OCI-LY1 (cell line): Measurements from ENCODE around the gene CATSPERZ.

Source experiments
- H2AFZ ChIP-seq: fragments of 200-600 bp; sonication (generic), shearing (Covaris generic); 2 replicates; pipeline ENCODE4 v1.6.0; 2014; ENCODE audit warnings: antibody characterized with exemption, mild to moderate bottlenecking, low read length
- H3F3A ChIP-seq: fragments of 200-600 bp; sonication (generic), shearing (Covaris generic); 2 replicates; pipeline ENCODE4 v1.6.0; 2014; ENCODE audit warnings: mild to moderate bottlenecking, antibody characterized with exemption, low read length, moderate library complexity; ENCODE audit not compliant: insufficient read depth
- H3K27ac ChIP-seq: fragments of 200-600 bp; sonication (generic); 2 replicates; pipeline ENCODE4 v1.5.1; 2014; ENCODE audit warnings: low read length, mixed run types, mild to moderate bottlenecking, low read depth; ENCODE audit not compliant: poor library complexity, severe bottlenecking
- H3K27me3 ChIP-seq: fragments of 200-600 bp; sonication (generic); 2 replicates; pipeline ENCODE4 v1.6.0; 2014; ENCODE audit warnings: antibody characterized with exemption, mild to moderate bottlenecking, low read length, moderate library complexity; ENCODE audit not compliant: insufficient read depth
- H3K36me3 ChIP-seq: fragments of 200-600 bp; sonication (generic); 2 replicates; pipeline ENCODE4 v1.6.1; 2014; ENCODE audit warnings: mild to moderate bottlenecking, antibody characterized with exemption, low read length, moderate library complexity, mixed read lengths; ENCODE audit not compliant: insufficient read depth
- H3K4me1 ChIP-seq: fragments of 200-600 bp; sonication (generic); 2 replicates; pipeline ENCODE4 v1.5.1; 2014; ENCODE audit warnings: mild to moderate bottlenecking, low read length, moderate library complexity; ENCODE audit not compliant: insufficient read depth, severe bottlenecking
- H3K4me2 ChIP-seq: fragments of 200-600 bp; sonication (generic), shearing (Covaris generic); 2 replicates; pipeline ENCODE4 v1.6.1; 2014; ENCODE audit warnings: low read length
- H3K4me3 ChIP-seq: fragments of 200-600 bp; sonication (generic); 2 replicates; pipeline ENCODE4 v1.5.1; 2014; ENCODE audit warnings: low read length, low read depth, mild to moderate bottlenecking, mixed read lengths; ENCODE audit not compliant: poor library complexity, severe bottlenecking
- H3K79me2 ChIP-seq: fragments of 200-600 bp; shearing (Covaris generic); 2 replicates; pipeline ENCODE4 v1.6.1; 2016; ENCODE audit warnings: mixed run types, low read length, mixed read lengths; ENCODE audit not compliant: insufficient read depth
- H3K9ac ChIP-seq: fragments of 200-600 bp; sonication (generic), shearing (Covaris generic); 2 replicates; pipeline ENCODE4 v1.6.1; 2014; ENCODE audit warnings: mild to moderate bottlenecking, low read length, mixed read lengths
- H3K9me2 ChIP-seq: fragments of 200-600 bp; sonication (generic), shearing (Covaris generic); 2 replicates; pipeline ENCODE4 v1.6.1; 2014; ENCODE audit warnings: low read depth, mild to moderate bottlenecking, low read length, mixed read lengths
- H3K9me3 ChIP-seq: fragments of 200-600 bp; shearing (Covaris generic); 2 replicates; pipeline ENCODE4 v1.6.1; 2014; ENCODE audit warnings: low read length, mixed read lengths
- H4K20me1 ChIP-seq: fragments of 200-600 bp; sonication (generic), shearing (Covaris generic); 2 replicates; pipeline ENCODE4 v1.6.0; 2016; ENCODE audit warnings: mild to moderate bottlenecking, low read length; ENCODE audit not compliant: insufficient read depth
- CTCF ChIP-seq: fragments of 200-600 bp; sonication (generic), shearing (Covaris generic); IDR thresholded peaks from 2 replicates; pipeline ENCODE4 v1.5.1; 2017; ENCODE audit warnings: mild to moderate bottlenecking, antibody characterized with exemption, low read length, moderate library complexity, mixed read lengths
- EZH2 ChIP-seq: fragments of 200-600 bp; sonication (generic), shearing (Covaris generic); IDR thresholded peaks from 2 replicates; pipeline ENCODE4 v1.8.0; 2017; ENCODE audit warnings: borderline replicate concordance, mixed run types, mild to moderate bottlenecking, antibody characterized with exemption, low read length, moderate library complexity, mixed read lengths

CATSPERZ gene

GRCh38 chr11:64299847-64300648, at the start of gene CATSPERZ:
Gene CATSPERZ (plus strand): TSS chr11:64300358. CDS start chr11:64300411, 53 bp downstream.
- no peak within 1 kb of the TSS for H3K27ac ChIP-seq
- H3K27me3 ChIP-seq = no peaks in the 10 kb centered on the region; the same call in 1 of the 2 replicates
- H3K4me3 ChIP-seq = no peak within 1 kb of the TSS
- no peaks in the 10 kb centered on the region for H3K9me2 ChIP-seq
- H3K4me1 ChIP-seq = peaks cover 14% of the 10 kb centered on the region
- TF ChIP-seq EZH2 (no peak), CTCF (no peak)
- no peaks in the 10 kb centered on the region for H3F3A ChIP-seq
- H3K36me3 ChIP-seq = no peaks in the 10 kb centered on the region
- no peaks in the 10 kb centered on the region for H4K20me1 ChIP-seq
- H3K9me3 ChIP-seq = no peaks in the 10 kb centered on the region
- H3K79me2 ChIP-seq = no peaks in the 10 kb centered on the region
- no peak within 1 kb of the TSS for H3K9ac ChIP-seq
- peak within 1 kb of the TSS; percentile 1; the same call in 1 of the 2 replicates for H3K4me2 ChIP-seq
- no peak within 1 kb of the TSS for H2AFZ ChIP-seq

GRCh38 chr11:64250415-64251015, 49.6 kb upstream of the CATSPERZ start:
- Histone ChIP-seq H3K4me1 (peaks cover 39% of the 10 kb centered on the region), H3F3A (0 out of 2 replicates have a peak, but pooled peaks cover 3% of the 10 kb centered on the region), H3K27ac (no peak overlapping the region)

More at GRCh38 chr11:64250415-64251015, 49.6 kb upstream of the CATSPERZ start:
- Histone ChIP-seq H3K36me3 (0 out of 2 replicates have a peak, but pooled peaks cover 7% of the 10 kb centered on the region), H3K9me3 (no peaks in the 10 kb centered on the region), H3K27me3 (no peaks in the 10 kb centered on the region), H3K9ac (peak overlapping the region; percentile 71), H3K9me2 (no peaks in the 10 kb centered on the region), H3K4me2 (peak overlapping the region; percentile 93), H2AFZ (no peak overlapping the region), H4K20me1 (no peaks in the 10 kb centered on the region), H3K4me3 (peak overlapping the region; percentile 71), H3K79me2 (no peaks in the 10 kb centered on the region; the same call in 1 of the 2 replicates)
- TF ChIP-seq CTCF = no peak
- no peak for TF ChIP-seq EZH2
